Right lobe of liver (tissue), 4 donors: ENCODE results near the gene UCK2.

Source experiments
- CTCF ChIP-seq, 4 donors: fragments of 200-600 bp in 3 of 4; fragments of 450-650 bp in 1 of 4; IDR thresholded peaks; one replicate each; pipeline versions ENCODE4 v1.5.1 to v1.8.0; 2016 to 2022; ENCODE audit warnings: antibody characterized with exemption in 4 of 4, mild to moderate bottlenecking in 2 of 4
- POLR2A ChIP-seq: fragments of 450-650 bp; IDR thresholded peaks from one replicate; pipeline ENCODE4 v1.6.1; 2017; ENCODE audit warnings: antibody characterized with exemption, mild to moderate bottlenecking
- donor health status: DM: no; HTN: no; CAD: no.
- donor health status: DM: no; HTN: no; CAD: no.
- donor health status: DM: no; HTN: yes; CAD: no.

- no peak for TF ChIP-seq POLR2A
- TF ChIP-seq CTCF (IDR thresholded peaks at IDR 0.05): no peak
Observed at GRCh38 chr1:165815725-165816124, 11.7 kb upstream of the UCK2 start.
